HG03135 (cell line): ENCODE measurements around the gene COL18A1.
"Not testable (repeated sequence)": the region's sequence is repeated elsewhere in the genome, so short reads cannot be mapped to it uniquely, and the experiment has no call there.

Source experiments
- ATAC-seq: cut with Tn5 transposase; IDR thresholded peaks from one replicate; pipeline ENCODE4 v1.9.1; 2021; ENCODE audit warnings: mild to moderate bottlenecking, moderate library complexity; ENCODE audit not compliant: unreplicated experiment

Gene COL18A1

DNA sequence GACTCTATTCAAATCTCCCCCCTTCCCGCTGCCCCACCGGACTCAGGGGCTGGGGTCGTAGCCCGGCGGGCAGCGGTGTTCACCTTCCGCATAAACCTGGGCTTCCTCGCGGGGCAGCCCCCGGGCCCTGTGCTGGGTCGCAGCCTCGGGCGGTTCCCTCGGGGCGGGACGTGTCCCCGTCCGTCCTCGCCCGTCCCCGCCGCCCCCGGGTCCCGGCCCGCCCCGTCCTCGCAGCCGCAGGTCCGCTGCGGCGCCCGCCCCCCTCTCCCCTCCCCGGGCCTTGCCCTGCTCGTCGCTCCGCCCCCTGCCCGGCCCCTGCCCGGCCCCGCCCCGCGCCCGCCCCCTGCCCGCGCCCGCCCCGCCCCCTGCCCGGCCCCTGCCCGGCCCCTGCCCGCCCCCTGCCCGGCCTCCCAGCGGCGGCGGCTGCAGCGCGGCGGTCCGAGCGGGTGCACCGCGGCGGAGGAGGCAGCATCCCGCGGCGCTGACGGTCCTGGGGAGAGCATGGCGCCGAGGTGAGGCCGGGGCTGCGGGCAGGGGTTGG is at the start of gene COL18A1:
TSS of gene COL18A1 (plus strand) at position 436 of the 541 bp plus-strand sequence. CDS start at position 502, 66 bp downstream.
- ATAC-seq, result no peak

DNA sequence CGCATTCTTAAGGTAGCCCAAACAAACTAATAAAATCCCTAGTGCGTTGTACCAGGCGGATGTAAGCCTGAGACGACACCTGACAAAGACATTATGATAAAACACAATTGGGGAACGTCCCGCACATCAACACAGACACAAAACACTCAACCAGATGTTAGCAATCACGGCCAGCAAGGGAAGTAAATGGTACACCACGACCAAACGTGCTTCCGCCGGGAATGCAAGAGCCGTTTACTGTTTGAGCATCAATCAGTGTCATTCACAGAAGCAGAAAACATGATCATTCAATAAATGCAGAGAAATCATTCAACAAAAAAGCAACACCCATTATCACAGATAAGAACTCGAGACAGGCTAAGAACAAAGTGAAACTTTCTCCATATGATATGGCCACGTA is 49.4 kb upstream of the COL18A1 start:
- no peak for ATAC-seq

DNA sequence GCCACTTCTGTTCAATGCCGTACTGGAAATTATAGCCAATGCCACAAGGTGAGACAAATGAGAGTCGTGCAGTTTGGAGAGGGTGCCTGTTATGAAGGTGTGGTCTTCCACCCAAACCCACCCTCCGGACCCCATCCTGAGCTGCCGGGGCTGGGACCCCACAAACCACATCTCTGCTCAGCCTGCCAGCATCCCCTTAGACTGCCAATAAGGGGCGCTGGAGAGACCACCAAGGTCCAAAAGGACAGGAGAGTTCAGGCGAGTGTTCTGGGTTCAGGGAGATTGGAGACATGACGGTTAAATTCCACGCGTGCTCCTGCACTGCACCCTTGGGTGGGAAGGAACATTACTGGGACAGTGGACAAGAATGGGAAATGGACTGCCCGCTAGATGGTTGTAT is 48.7 kb upstream of the COL18A1 start:
- no peak for ATAC-seq

DNA sequence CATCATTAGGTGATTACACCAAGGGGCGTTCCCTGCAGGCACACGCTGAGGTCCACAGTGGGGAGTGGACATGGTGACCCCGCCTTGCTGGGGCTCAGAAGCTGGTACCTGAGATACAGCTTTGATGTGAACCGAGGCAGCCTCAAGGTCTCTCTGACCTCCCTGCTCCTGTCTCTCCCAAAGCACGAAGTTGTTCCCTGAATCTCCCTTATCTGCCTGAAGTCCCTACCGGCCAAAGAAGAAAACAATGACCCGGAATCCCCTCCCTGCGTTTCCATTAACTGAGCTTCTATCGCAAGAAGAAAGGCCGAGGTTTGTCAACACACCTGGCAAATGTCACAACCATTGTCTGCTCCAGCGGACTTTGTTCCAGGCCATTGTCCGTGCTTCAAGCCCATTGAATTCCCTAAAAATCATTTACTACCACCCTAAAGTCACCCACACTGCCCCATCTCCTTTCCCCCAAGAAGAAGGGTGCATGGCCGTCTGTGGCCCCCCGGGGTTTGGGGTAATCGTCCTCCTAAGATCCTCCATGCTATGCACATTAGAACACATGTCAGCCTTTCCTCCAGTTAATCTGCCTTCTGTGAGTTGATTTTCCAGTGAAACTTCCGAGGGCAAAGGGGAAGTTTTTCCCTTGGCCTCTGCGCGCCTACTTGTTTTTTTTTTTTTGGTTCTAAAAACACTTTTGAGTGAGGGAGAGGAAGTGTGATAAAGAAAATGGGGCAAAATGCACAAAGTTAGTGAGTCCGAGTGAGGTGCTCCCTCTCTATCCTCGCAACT is 48.1 kb upstream of the COL18A1 start:
- no peak for ATAC-seq

DNA sequence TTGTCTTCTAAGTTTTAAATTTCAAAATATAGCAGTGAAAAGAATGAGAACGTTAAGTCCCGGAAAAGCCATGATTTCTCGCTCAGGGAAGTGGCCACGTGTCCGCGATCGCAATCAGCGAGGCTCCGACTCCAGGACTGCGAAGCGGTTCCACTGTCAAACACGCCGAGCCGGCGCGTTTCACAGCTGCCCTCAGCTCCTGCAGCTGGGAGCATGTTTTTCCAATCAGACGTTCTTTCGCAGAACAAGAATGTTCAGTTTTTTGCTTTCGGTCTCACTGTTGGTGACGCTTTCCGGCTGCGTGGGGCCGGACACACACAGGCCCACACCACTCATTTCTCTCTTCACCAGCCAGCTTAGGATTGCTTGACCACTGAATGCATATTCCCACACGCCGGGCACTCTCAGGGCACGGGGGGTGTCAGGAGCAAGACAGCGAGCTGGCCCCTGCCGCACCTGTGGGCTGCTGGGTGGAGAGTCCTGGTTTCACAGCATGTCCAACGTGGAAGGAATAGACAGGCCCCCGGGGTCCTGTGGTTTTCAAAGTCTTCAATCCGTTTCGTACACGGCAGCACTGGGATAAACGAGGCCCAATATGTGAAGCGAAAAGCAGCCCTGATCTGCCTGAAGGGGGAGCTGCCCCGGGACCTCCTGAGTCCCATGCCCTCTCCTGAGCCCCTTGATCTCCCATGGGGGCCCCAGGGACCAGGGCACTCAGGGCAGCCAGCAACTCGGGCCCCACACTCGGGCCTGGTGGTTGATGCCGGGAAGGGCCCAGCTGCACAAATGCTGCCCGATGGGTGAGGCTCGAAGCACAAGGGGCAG is 47.3 kb upstream of the COL18A1 start:
- no peak for ATAC-seq

DNA sequence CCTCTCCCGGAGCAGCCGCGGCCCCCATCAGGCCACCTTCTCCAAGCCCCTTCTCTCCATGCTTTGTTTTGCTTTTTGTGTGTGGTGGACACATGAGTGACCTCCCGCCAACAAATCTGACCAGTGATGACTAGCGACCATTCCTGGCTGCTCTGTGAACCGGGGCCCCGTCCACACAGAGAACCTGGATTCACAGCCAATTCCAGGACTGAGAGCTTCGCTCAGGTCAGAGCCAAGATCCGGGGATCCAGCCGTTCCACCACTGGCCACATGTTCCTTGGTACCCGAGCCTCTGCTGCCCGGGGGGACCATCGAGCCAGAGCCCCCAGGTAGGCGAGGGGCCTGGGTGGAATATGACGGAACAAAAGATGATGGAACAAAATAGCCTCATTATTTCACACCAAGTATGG is 46.7 kb upstream of the COL18A1 start:
- no peak for ATAC-seq

DNA sequence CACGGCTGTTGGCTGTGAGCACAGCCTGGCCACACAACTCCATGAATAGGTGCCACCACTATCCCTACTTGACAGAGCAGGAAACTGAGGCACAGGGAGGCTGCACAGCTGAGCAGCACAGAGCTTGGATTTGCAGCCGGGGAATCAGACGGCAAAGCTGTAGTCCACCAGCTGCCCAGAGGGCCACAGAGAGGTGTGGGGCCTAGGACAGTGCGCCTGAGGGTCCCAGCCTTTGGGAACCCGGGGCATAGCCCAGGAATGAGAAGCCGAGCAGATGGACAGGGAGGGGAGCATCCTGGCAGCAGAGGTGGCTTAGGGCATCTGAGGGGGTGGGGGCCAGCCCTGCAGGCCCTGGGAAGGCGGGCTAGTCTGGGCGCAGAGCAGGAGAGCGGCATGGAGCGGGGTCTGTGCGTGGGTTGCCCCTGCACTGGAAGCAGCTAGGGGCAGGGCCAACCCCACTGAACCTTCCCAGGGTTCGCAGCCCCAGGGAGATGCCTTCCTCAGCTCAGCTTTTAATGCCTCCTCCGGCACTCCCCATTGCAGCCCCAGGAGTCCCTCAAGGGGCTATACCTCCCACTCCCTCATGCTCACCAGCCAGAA is 46.2 kb upstream of the COL18A1 start:
- ATAC-seq, result no peak

DNA sequence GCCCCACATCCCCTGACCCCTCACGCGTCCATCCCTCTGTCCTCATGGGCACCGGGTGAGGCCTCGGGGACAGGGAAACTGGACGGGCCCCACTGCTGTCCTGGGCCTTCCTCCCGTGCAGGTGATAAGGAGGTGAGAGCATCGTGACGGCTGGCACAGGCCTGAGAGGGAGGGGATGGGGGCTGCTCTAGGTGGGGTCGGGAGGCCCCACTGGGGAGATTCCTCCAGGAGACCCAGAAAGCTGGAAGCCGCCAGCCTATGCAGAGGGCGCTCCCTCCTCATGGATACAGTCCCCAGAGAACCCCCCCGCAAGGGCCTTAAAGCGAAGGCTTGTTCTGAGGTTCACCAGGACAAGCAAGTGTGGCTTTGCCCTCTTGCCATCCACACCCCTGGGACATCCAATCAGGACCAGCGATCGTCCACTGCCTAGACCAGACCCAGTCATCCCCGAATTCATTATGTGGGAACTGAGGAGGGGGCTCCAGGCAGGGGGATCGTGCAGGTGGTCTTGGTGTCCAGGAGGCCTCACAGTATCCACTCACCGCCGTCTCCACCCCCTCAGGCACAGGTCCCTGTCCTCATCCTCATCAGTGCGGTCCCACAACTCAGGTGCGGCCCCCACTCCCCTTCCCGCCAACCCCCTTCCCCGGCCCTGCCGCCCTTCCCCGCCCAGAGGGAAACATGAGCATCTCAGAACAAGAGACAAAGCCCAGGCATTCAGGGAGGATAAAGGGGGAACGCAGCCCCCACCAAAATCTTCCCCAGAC is 45.3 kb upstream of the COL18A1 start:
- no peak for ATAC-seq

DNA sequence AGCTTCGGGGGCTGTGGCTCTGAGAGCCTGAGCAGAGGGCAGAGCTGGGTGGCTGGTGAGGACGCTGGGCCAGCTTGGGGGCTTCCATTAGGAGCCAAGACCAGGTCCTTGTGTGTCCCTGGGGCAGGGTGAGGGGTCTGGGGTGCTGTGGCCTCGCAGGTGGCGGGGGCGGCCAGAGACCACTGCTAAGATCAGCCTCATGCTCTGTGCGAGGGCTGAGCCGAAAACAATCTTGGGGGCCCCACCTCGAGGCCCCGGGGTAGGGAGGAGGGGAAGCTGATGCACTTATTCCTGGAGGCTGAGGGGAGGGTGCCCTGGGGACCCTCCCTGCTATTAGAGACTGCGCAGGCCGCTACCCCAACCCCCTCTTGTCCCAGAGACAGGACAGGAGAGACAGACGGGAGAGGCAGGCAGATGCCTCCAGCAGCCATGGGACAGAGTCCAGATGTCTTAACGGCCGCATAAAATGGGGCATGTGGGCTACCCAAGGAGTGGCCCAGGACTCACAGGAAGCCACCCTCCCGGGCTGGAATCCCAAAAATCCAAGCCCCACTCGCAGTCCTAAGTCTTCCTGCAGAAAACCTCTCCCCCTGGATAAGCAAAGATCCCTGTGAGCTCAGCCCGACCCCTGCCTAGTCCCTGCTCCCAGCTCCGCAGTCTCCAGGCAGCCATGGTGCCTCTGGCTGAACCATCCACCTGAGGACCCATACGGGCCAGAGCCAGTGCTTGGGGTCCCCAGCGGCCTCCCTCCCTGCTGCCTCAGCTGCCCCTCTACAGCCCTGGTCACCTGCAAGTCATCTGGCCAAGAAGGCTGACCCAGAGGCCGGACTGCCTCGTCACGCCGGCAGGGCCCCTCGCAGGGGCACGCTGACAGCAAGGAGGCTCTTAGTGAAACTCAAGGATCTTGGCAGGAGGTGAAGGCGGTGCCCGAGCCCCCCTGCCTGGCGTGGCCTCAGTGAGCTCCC is 43.6 kb upstream of the COL18A1 start:
- ATAC-seq, result no peak

DNA sequence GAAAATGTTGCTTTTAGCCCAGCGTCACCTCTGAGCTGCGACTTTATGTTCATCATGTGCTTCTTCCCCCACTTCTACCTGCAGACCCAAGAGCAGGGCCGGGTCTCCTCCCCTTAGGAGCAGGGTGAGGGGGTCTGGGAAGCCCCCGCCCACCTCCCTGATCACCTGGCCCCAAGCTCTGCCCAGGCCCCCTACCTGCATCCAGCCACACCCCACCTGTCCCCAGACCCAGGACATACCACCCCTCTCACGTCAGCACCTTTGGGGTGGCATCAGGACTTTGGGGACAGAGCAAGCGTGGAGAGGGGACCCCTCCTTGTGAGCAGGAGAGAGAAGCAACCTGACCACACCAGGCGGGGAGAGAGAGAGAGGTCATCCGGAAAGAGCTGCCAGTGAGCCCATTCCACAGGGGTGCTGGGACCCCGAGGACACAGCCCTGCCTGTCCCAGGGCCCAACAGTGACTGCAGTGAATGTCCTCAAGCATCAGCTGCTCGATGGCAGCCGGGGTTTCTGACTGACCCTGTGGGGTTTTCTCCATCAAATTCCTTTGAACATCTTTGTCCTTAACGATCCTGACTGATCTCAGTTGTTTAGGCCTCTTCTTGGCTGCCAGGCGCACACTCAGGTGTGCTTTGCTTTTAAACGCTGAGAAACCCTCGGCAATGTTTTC is 42.8 kb upstream of the COL18A1 start:
- ATAC-seq, result no peak

DNA sequence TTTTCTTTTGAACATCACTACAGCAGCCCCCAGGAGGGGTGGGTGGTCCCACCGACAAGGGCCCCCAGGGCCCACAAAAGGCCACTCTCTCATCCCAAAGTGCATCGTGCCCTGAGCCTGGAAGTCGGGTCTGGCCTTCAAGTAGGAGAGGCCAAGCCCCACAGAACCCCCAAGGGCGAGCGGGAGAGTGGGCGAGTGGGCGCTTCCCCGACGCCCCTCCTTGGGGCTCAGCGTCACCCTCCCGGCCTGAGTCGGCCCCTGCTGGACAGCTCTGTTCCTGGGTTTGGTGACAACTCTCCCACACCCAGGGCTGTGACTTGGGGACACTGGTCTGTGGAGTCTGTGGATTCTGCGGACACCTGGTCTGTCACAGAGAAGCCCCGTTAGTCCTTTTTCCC is 42.2 kb upstream of the COL18A1 start:
- no peak for ATAC-seq

DNA sequence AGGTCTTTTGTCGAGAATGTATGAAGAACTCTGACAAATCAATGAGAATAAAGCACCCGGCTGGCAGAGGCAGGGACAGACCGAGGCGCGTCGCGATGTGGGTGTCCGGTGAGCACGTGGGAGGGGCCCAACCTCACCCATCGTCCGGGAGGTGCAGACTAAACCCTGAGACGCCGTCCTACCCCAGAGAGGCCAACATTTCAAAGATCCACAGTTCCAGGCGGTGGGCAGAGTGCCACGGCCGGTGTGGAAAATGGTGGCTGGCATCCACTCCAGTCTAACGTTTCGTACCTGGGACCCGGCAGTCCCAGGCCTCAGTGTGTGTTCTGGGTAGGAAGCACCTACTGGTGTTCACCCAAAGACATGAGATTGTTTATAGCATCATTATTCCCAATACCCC is 41.7 kb upstream of the COL18A1 start:
- not testable (repeated sequence) for ATAC-seq

DNA sequence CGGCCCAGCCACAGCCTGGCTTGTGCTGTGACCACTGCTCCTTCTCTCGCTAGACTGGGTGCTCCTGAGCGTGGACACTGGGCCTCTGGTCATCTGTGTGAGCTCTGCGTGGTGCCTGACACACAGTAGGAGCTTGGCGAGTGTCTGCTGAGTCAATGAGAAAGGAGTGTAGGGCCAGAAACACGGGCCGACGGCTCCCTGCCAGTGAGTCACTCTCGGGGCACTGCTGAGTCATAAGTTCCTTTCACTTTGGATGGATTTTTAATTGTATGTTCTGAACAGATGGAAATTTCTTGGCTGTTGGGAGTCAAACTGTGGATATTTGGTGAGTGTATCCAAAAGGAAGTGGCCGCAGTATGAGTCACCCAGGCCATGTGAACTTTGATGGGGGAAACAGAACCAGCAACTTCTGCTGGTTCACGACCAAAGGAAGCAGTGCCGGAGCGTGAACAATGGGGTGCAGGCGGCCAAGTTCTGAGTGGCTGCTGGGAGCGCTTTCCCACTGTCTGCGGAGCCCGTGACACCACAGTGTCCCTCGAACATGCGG is 41.0 kb upstream of the COL18A1 start:
- no peak for ATAC-seq

DNA sequence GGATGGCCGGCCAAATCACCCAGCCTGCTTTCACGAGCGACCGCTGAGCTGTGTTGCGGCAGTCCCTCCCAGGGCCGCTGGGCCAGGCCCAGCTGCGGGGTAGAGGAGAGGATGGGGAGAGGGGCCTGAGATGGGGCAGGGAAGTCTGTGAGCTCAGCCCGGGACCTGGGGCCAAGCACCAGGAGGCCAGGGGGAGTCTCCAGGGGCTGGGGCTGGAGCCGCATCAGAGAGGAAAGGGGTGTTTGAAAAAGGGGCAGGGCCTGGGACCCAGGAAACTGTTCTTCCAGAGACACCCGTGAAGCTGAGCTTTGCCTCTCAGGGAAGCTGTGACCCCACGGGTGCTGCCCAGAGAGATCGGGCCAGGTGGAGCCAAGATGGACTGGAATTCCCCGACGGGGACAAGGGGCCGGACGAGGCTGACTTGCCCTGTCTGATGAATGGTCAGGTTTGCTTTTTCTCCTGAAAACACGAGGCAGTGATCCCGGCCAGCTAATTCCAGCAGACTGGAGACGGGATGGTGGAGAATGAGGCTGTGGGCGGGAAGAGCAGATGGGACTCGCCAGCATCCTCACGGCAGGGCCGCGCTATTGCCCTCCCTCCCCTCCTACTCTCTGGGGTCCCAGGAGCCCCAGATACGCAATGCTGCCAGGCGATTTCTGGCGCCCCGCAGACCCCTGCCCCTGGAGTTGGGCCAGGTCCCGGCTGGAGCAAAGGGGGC is 40.3 kb upstream of the COL18A1 start:
- ATAC-seq, result no peak

DNA sequence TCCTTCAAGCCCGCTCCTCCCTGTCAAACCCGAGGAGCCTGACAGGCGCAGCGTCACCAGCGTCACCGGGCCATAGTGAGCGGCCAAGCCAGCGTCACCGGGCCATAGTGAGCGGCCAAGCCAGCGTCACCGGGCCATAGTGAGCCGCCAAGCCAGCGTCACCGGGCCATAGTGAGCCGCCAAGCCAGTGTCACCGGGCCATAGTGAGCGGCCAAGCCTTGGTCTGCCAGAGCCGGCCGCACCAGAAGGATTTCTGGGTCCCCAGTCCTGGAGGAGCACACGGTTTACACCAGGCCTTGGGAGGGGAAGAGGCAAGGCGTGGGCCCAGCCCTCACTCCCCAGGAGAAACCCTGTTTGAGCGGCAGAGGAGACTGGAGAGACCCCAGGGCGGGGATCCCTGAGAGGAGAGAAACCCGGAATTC is 39.8 kb upstream of the COL18A1 start:
- ATAC-seq, result no peak

DNA sequence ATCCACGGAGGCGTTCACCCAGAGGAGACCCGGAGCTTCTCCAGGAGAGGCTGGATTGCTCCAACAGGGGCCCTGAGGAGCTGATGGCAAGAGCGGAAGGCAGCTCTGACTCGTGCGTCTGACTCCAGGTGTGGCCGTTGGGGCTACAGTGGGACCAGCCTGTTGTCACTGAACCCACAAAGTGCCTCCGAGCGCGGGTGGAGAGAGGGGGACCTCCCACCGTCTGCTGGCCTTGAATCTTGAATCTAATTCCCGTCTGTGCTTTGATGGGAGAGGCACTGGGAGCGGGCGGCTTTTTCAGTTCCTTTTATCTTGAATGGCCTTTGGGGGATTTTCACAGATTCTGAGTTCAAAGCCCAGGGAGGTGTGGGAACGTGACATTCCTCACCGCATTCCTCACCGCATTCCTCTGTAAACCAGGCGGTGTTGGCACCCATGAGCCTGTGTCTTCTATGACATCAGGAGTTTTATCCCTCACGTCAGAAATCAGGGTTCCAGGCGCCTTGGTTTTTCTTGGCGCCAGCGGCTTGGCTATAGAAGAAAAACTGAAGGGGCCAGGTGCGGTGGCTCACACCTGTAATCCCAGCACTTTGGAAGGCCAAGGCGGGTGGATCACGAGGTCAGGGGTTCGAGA is 39.2 kb upstream of the COL18A1 start:
- ATAC-seq, result no peak

DNA sequence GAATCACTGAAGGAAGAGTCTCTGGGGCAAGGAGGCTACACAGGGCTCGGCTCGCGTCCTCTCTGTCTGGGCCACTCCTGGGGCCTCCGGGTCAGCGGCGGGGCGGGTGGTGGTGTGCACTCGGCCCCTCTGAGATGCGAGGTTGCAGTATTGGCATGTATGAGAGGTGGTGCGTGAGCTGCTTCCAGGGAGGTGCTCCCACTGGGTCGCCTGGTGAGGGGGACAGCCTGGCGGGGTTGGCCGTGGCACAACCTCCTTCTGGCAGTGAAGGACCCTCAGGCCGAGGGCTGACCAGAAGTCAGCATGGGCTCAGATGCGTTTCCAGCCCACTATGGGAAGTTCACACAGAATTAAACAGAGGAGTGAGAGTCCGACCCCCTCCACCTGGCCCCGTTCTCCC is 38.5 kb upstream of the COL18A1 start:
- ATAC-seq, result no peak
